HUES48 (cell line): ENCODE results near the gene ZNF268.
A peak's percentile ranks its signal among the peaks of the same experiment; 100 is the strongest.

Experiments used
- H3K27ac ChIP-seq: one replicate; pipeline ENCODE4 v1.7.0; 2013; ENCODE audit warnings: low read depth, low read length, inconsistent platforms
- H3K27me3 ChIP-seq: 2 replicates; pipeline ENCODE4 v1.6.1; 2013; ENCODE audit warnings: mild to moderate bottlenecking, low read length; ENCODE audit not compliant: control insufficient read depth, insufficient read depth
- H3K36me3 ChIP-seq: 2 replicates; pipeline ENCODE4 v1.6.1; 2013; ENCODE audit warnings: low read length; ENCODE audit not compliant: control insufficient read depth, insufficient read depth
- H3K4me1 ChIP-seq: 2 replicates; pipeline ENCODE4 v1.6.1; 2013; ENCODE audit warnings: mild to moderate bottlenecking, low read length; ENCODE audit not compliant: control insufficient read depth, insufficient read depth
- H3K4me3 ChIP-seq: 2 replicates; pipeline ENCODE4 v1.5.1; 2013; ENCODE audit warnings: mild to moderate bottlenecking, low read depth, low read length
- H3K9ac ChIP-seq: 2 replicates; pipeline ENCODE4 v1.6.1; 2013; ENCODE audit warnings: mild to moderate bottlenecking, low read depth, low read length, moderate library complexity
- H3K9me3 ChIP-seq: 2 replicates; pipeline ENCODE4 v1.6.1; 2013; ENCODE audit warnings: low read length; ENCODE audit not compliant: control insufficient read depth, insufficient read depth

ZNF268 gene

GRCh38 chr12:133202493-133203343, 21.4 kb downstream of the ZNF268 start:
- Histone ChIP-seq H3K9me3 (peaks cover 75% of the 10 kb centered on the region), H3K27me3 (no peaks in the 10 kb centered on the region), H3K9ac (no peak overlapping the region), H3K27ac (no peak overlapping the region), H3K4me3 (peak overlapping the region; percentile 49; the same call in 1 of the 2 replicates), H3K4me1 (no peaks in the 10 kb centered on the region), H3K36me3 (peaks cover 52% of the 10 kb centered on the region)

GRCh38 chr12:133203344-133204263, 22.3 kb downstream of the ZNF268 start:
- Histone ChIP-seq H3K9ac (no peak overlapping the region), H3K4me1 (no peaks in the 10 kb centered on the region), H3K9me3 (peaks cover 83% of the 10 kb centered on the region), H3K36me3 (peaks cover 52% of the 10 kb centered on the region), H3K27me3 (no peaks in the 10 kb centered on the region), H3K4me3 (peak overlapping the region; percentile 49), H3K27ac (no peak overlapping the region)

GRCh38 chr12:133204264-133204603, 22.9 kb downstream of the ZNF268 start:
- peak overlapping the region; percentile 49 for H3K4me3 ChIP-seq
- H3K36me3 ChIP-seq: peaks cover 52% of the 10 kb centered on the region
- H3K4me1 ChIP-seq: no peaks in the 10 kb centered on the region
- H3K27ac ChIP-seq: no peak overlapping the region
- H3K9me3 ChIP-seq: peaks cover 87% of the 10 kb centered on the region
- no peak overlapping the region for H3K9ac ChIP-seq
- H3K27me3 ChIP-seq: no peaks in the 10 kb centered on the region

GRCh38 chr12:133206390-133206789, 25.1 kb downstream of the ZNF268 start:
- Histone ChIP-seq H3K9me3 (peaks cover 96% of the 10 kb centered on the region), H3K4me3 (peak overlapping the region; percentile 9; the same call in 1 of the 2 replicates)

GRCh38 chr12:133215724-133216123, 34.4 kb downstream of the ZNF268 start:
- Histone ChIP-seq H3K27me3 (no peaks in the 10 kb centered on the region), H3K4me1 (no peaks in the 10 kb centered on the region), H3K9me3 (peaks cover 93% of the 10 kb centered on the region), H3K36me3 (no peaks in the 10 kb centered on the region), H3K9ac (no peak overlapping the region), H3K27ac (no peak overlapping the region), H3K4me3 (no peak overlapping the region)

More at GRCh38 chr12:133206390-133206789, 25.1 kb downstream of the ZNF268 start:
- Histone ChIP-seq H3K9ac (no peak overlapping the region), H3K4me1 (no peaks in the 10 kb centered on the region), H3K36me3 (peaks cover 41% of the 10 kb centered on the region), H3K27ac (no peak overlapping the region), H3K27me3 (no peaks in the 10 kb centered on the region)

GRCh38 chr12:133217219-133217618, 35.9 kb downstream of the ZNF268 start:
- H3K9me3 ChIP-seq: peaks cover 94% of the 10 kb centered on the region
- H3K27ac ChIP-seq: no peak overlapping the region
- H3K9ac ChIP-seq: no peak overlapping the region
- H3K27me3 ChIP-seq: no peaks in the 10 kb centered on the region
- H3K4me3 ChIP-seq: no peak overlapping the region
- H3K36me3 ChIP-seq: no peaks in the 10 kb centered on the region
- H3K4me1 ChIP-seq: no peaks in the 10 kb centered on the region

- H3K9me3 ChIP-seq: peaks cover 93% of the 10 kb centered on the region
Measured at GRCh38 chr12:133220521-133220920, 39.2 kb downstream of the ZNF268 start.

GRCh38 chr12:133221241-133221640, 39.9 kb downstream of the ZNF268 start:
- Histone ChIP-seq H3K9ac (no peak overlapping the region), H3K4me3 (no peak overlapping the region), H3K36me3 (no peaks in the 10 kb centered on the region), H3K4me1 (no peaks in the 10 kb centered on the region), H3K27ac (no peak overlapping the region), H3K27me3 (no peaks in the 10 kb centered on the region), H3K9me3 (peaks cover 93% of the 10 kb centered on the region)

More at GRCh38 chr12:133220521-133220920, 39.2 kb downstream of the ZNF268 start:
- no peaks in the 10 kb centered on the region for H3K27me3 ChIP-seq
- no peak overlapping the region for H3K27ac ChIP-seq
- H3K9ac ChIP-seq: no peak overlapping the region
- no peaks in the 10 kb centered on the region for H3K36me3 ChIP-seq
- no peak overlapping the region for H3K4me3 ChIP-seq
- H3K4me1 ChIP-seq: no peaks in the 10 kb centered on the region

- no peaks in the 10 kb centered on the region for H3K36me3 ChIP-seq
- no peak overlapping the region for H3K27ac ChIP-seq
- H3K4me3 ChIP-seq: no peak overlapping the region
- H3K9me3 ChIP-seq: peaks cover 93% of the 10 kb centered on the region
- no peak overlapping the region for H3K9ac ChIP-seq
- no peaks in the 10 kb centered on the region for H3K4me1 ChIP-seq
- H3K27me3 ChIP-seq: no peaks in the 10 kb centered on the region
Measured at GRCh38 chr12:133222211-133222610, 40.9 kb downstream of the ZNF268 start.

- H3K36me3 ChIP-seq: no peaks in the 10 kb centered on the region
- H3K4me1 ChIP-seq: no peaks in the 10 kb centered on the region
- no peak overlapping the region for H3K4me3 ChIP-seq
- peaks cover 91% of the 10 kb centered on the region for H3K9me3 ChIP-seq
- no peak overlapping the region for H3K9ac ChIP-seq
- no peak overlapping the region for H3K27ac ChIP-seq
- no peaks in the 10 kb centered on the region for H3K27me3 ChIP-seq
Measured at GRCh38 chr12:133225527-133225926, 44.2 kb downstream of the ZNF268 start.

- Histone ChIP-seq H3K4me1 (no peaks in the 10 kb centered on the region), H3K27me3 (no peaks in the 10 kb centered on the region), H3K9me3 (peaks cover 91% of the 10 kb centered on the region), H3K4me3 (no peak overlapping the region), H3K9ac (no peak overlapping the region), H3K27ac (no peak overlapping the region), H3K36me3 (no peaks in the 10 kb centered on the region)
Measured at GRCh38 chr12:133226690-133227089, 45.4 kb downstream of the ZNF268 start.
